ENCODE measurements around the gene ZNF555.

ZNF555 gene

DNA sequence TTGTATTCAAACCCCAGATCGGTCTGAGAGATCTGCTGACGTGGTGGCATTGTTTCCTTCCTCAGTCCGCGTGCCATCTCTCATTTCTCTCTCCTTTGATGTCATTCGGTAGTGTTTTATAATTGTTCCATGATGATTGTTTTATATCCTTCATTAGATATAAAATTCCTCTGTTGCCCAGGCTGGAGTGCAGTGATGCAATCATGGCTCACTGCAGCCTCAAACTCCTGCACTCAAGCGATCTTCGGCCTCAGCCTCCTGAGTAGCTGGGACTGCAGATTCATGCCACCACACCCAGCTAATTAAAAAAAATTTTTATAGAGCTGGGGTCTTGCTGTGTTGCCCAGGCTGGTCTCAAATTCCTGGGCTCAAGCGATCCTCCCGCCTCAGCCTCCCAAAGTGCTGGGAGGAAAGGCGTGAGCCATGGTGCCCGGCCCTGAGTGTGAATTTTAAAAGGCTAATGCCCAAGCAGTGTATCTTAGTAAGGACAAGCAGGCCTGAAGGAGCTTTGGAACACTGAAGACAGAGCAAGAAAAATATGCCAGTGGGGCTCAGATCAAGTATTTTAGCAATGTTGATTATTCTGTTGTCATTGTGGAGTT, 64.7 kb downstream of the ZNF555 start:
- no peak overlapping the region for H3K27ac ChIP-seq
- TF ChIP-seq CTCF (IDR thresholded peaks at IDR 0.05), result no peak
- TF ChIP-seq ZFX (IDR thresholded peaks at IDR 0.05; ENCODE audit: borderline replicate concordance), result no peak

GRCh38 chr19:2906631-2907195, 65.4 kb downstream of the ZNF555 start:
- H3K27ac ChIP-seq, result no peak overlapping the region
- no peak for TF ChIP-seq CTCF (IDR thresholded peaks at IDR 0.05)
- no peak for TF ChIP-seq ZFX (IDR thresholded peaks at IDR 0.05; ENCODE audit: borderline replicate concordance)

All from 22Rv1 (cell line).